Activated T-cell treated with anti-CD3 and anti-CD28 coated beads, Interleukin-2, amount 50 U/mL, for 72 hours (primary cell): ENCODE results near the gene NUP42. TPM values are rescaled to one million over a fixed set of nuclear protein-coding genes. Genes with fewer than 3 reads are reported as not detected.
A peak's percentile ranks its signal among the peaks of the same experiment; 100 is the strongest.
"Not testable (repeated sequence)": the region's sequence is repeated elsewhere in the genome, so short reads cannot be mapped to it uniquely, and the experiment has no call there.

Experiments
- ATAC-seq, 2 donors: fragments of 150-1000 bp; cut with Tn5 transposase; replicated peaks in 1 of 2; 2 replicates each; pipeline ENCODE4 v1.10.0; 2021; ENCODE audit warnings: moderate library complexity in 2 of 2, mild to moderate bottlenecking in 1 of 2
- DNase-seq, 2 donors: peaks; one replicate each; pipeline ENCODE4 v3.0.0; 2021 to 2022; ENCODE audit warnings: mixed read lengths in 1 of 2
- H3K27ac Mint-ChIP-seq: one replicate; pipeline ENCODE4 v1.8.0; 2022; ENCODE audit warnings: mild to moderate bottlenecking, moderate library complexity, mixed read lengths
- H3K27me3 Mint-ChIP-seq: one replicate; pipeline ENCODE4 v1.8.0; 2022; ENCODE audit warnings: low read depth, mixed read lengths
- H3K36me3 Mint-ChIP-seq, 2 donors: one replicate each; pipeline ENCODE4 v1.8.0; 2022; ENCODE audit warnings: mixed read lengths in 2 of 2, mild to moderate bottlenecking in 1 of 2; ENCODE audit not compliant: insufficient read depth in 2 of 2
- H3K4me1 Mint-ChIP-seq: one replicate; pipeline ENCODE4 v1.8.0; 2022; ENCODE audit warnings: low read depth, mixed read lengths
- H3K4me3 Mint-ChIP-seq, 2 donors: one replicate each; pipeline ENCODE4 v1.8.0; 2022; ENCODE audit warnings: mild to moderate bottlenecking in 2 of 2, mixed read lengths in 2 of 2, moderate library complexity in 2 of 2
- H3K9me3 Mint-ChIP-seq, 2 donors: one replicate each; pipeline ENCODE4 v1.8.0; 2022; ENCODE audit warnings: mixed read lengths in 2 of 2
- total RNA-seq, 2 donors: library from RNA; stranded (reverse); gene quantifications; one replicate each; pipeline ENCODE4 v1.2.3, GENCODE V29; 2022

The NUP42 gene
- total RNA-seq, 2 donors from 2014 or later, result 38.4 to 41.5 TPM

DNA sequence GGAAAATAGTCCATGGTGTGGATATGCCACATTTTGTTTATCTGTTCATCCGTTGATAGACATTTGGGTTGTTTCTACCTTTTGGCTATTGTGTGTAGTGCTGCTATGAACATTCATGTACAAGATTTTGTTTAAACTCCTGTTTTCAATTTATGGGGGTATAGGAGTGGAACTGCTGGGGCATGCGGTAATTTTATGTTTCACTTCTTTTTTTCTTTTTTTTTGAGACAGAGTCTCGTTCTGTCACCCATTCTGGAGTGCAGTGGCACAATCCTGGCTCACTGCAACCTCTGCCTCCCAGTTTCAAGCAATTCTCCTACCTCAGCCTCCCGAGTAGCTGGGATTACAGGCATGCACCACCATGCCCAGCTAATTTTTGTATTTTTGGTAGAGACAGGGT is 42.5 kb downstream of the NUP42 start:
- ATAC-seq, DNase-seq, H3K36me3 Mint-ChIP-seq, H3K4me1 Mint-ChIP-seq, H3K9me3 Mint-ChIP-seq, H3K4me3 Mint-ChIP-seq, H3K27ac Mint-ChIP-seq: not testable (repeated sequence)
- peaks cover 20% of the 10 kb centered on the region for H3K27me3 Mint-ChIP-seq

DNA sequence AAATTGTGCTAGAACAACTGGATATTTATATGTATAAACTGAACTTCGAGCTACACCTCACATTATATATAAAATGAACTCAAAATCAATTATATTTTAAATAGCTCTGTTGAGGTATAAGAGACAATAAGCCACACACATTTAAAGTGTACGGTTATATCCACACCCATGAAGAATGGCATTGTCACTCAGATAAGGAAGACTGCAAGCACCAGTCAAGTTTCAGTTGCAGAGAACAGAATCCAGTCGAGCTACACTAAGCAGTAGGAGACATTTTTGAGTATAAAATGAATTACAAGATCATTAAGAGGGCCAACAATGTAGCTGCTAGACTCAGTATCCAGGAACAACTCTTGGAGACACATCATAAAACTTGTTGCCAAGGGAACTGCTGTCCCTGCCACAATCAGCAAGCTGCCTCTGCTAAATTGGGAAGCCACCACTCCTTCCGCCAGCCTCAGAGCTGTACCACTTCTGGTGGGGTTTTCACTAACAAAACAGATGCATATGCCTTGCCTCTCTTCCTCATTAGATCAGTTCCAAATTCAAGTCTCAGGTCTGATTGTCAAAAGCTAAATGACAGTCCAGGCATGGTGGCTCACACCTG is 45.1 kb downstream of the NUP42 start:
- no peak overlapping the region for H3K4me3 Mint-ChIP-seq
- H3K9me3 Mint-ChIP-seq, result peaks cover 0 to 4% of the 10 kb centered on the region in 2 donors
- H3K36me3 Mint-ChIP-seq, result no peaks in the 10 kb centered on the region
- H3K27me3 Mint-ChIP-seq, result peaks cover 7% of the 10 kb centered on the region
- H3K4me1 Mint-ChIP-seq, result no peaks in the 10 kb centered on the region
- DNase-seq (no peak), ATAC-seq (no peak)
- H3K27ac Mint-ChIP-seq, result no peak overlapping the region

DNA sequence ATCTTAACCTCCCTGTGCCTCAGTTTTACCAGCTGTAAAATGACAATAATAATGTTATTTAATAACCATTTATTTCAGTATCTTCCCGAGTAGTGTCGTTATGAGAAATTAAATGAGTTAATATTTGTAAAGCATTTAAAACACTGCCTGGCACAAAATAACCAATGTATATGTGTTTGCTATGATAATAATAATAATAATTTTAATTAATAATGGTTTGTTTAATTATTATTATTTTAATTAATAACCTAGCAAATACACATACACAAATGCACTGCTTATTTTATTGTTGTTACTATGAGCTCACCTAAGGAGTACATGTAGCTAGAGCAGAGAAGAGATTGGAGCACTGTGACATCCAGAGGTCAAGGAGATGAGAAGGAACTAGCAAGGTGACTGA is 46.6 kb downstream of the NUP42 start:
- ATAC-seq (no peak), DNase-seq (no peak)
- no peak overlapping the region for H3K4me3 Mint-ChIP-seq
- H3K4me1 Mint-ChIP-seq, result no peaks in the 10 kb centered on the region
- peaks cover 0 to 4% of the 10 kb centered on the region in 2 donors for H3K9me3 Mint-ChIP-seq
- H3K27ac Mint-ChIP-seq, result no peak overlapping the region
- H3K36me3 Mint-ChIP-seq, result no peaks in the 10 kb centered on the region
- H3K27me3 Mint-ChIP-seq, result no peaks in the 10 kb centered on the region

DNA sequence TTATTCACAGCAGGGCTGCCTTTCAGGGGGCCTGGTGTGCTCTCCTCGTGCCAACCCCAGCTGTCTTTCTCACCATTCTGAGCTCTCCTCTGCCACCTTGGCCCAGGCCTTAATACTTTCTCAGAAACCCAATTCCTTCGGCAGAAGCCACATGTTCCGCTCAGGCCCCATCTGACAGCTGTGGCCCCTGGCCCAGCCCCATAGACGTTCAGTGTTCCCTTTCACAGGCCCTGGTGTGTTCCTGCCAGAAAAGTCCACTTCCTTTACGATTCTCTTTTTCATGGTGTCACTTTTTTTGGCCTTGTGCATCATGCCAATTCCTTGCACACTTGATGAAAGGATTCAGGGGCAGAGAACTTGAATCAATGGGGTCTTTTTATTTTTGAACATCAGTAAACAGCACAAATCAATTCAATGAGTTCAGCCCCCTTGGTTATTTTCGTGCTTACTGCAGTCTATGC is 48.8 kb downstream of the NUP42 start:
- Mint-ChIP-seq H3K4me3 (no peak overlapping the region), H3K4me1 (no peaks in the 10 kb centered on the region), H3K36me3 (no peaks in the 10 kb centered on the region), H3K9me3 (peaks cover 0 to 4% of the 10 kb centered on the region in 2 donors), H3K27me3 (no peaks in the 10 kb centered on the region), H3K27ac (no peak overlapping the region)
- ATAC-seq, result no peak
- DNase-seq, result no peak

DNA sequence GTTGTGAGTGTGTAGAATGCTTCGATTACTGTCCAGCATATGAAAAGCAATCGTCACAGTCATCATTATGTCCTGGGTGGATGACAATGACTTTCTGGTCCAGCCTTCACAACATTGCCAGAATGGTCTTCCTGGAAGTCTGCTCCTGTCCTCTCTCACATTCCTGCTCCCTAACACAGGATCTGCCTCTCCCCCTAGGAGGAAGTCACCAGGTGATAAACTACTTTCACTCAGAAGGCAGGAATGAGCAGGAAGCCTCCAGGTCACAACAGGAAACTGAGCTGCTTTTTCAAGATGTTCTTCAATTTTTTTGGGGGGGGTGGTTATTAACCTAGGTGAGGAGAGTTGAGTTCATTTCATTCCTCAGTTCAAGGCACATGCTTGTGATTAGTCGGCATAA is 51.1 kb downstream of the NUP42 start:
- H3K4me3 Mint-ChIP-seq, result no peak overlapping the region
- peaks cover 0 to 4% of the 10 kb centered on the region in 2 donors for H3K9me3 Mint-ChIP-seq
- H3K27me3 Mint-ChIP-seq, result no peaks in the 10 kb centered on the region
- DNase-seq (no peak), ATAC-seq (no peak)
- H3K4me1 Mint-ChIP-seq, result no peaks in the 10 kb centered on the region
- H3K27ac Mint-ChIP-seq, result no peak overlapping the region
- H3K36me3 Mint-ChIP-seq, result no peaks in the 10 kb centered on the region

DNA sequence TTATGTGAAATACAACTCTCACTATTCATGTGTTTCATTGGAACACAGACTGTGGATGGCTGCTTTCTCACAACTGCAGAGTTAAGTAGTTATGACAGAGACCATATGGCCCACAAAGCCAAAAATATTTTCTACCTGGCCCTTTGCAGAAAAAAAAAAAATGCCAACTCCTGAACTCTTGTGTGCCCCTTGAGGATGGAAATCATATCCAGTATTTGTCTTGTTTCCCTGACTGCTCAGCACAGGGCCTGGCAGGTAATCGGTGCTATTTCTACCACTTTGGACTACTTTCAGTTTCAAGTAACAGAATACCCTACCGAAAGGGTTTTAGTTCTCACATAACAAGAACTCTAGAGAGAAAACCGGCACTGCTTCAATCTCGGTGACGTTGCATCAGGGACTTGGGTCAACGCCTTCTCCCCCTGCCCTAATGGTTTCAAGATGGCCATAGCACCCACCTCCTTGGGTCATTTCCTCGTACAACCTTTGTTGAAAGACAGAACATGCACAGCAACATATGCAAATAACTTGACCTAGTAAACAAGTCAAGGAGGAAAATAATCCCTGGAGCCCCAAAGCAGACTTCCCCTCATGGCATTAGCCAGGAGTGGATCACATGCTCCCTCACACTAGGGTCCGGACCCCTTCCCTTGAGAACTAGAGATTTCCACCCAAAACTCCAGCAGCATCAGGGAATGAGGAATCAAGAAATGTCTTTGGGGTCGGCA is 52.9 kb downstream of the NUP42 start:
- Mint-ChIP-seq H3K27me3 (no peaks in the 10 kb centered on the region), H3K4me1 (no peaks in the 10 kb centered on the region), H3K27ac (no peak overlapping the region), H3K4me3 (no peak overlapping the region), H3K36me3 (no peaks in the 10 kb centered on the region), H3K9me3 (no peaks in the 10 kb centered on the region)
- DNase-seq (no peak), ATAC-seq (no peak)

DNA sequence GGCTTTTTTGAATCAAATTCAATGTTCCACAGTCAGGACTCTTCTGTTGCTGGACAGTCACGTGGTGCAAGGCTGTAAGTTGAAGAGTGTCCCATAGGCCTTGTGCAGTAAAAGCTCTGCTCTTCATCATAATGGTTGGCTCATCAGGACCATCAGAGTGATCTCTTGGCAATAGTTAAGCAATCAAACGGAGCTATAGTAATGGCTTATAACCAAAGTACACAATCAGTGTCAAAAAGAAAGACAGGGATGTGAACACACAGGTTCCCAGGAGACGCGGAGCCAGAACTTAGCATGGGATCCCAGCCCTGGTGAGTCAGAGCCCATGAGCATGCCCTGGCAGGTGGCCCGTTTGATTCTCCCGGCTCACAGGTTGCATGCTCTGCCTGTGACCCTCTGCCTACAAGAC is 54.0 kb downstream of the NUP42 start:
- H3K36me3 Mint-ChIP-seq, result no peaks in the 10 kb centered on the region
- no peak for DNase-seq
- no peaks in the 10 kb centered on the region for H3K9me3 Mint-ChIP-seq
- ATAC-seq, result no peak
- no peaks in the 10 kb centered on the region for H3K4me1 Mint-ChIP-seq
- H3K27ac Mint-ChIP-seq, result no peak overlapping the region
- H3K27me3 Mint-ChIP-seq, result no peaks in the 10 kb centered on the region
- H3K4me3 Mint-ChIP-seq, result no peak overlapping the region

DNA sequence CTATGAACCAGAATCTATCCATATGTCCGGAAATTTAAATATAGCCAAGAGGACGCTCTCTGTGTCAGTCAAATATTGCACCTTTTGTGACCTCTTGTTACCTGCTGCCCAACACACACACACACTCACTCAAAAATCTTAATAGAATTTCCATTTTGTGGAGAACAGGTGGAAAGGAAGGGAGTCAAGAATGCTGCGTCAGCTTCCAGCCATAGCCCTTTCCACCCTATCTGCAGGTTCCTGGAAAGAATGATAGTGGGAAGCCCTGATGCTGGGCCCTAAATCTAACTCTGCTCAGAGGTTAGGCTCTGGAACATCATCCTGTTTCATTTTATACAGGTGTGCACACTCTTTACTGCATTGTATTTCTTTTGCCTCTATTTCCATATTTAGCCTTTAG is 55.2 kb downstream of the NUP42 start:
- Mint-ChIP-seq H3K4me1 (peaks cover 1% of the 10 kb centered on the region), H3K36me3 (no peaks in the 10 kb centered on the region), H3K27me3 (no peaks in the 10 kb centered on the region), H3K27ac (no peak overlapping the region), H3K9me3 (no peaks in the 10 kb centered on the region), H3K4me3 (no peak overlapping the region)
- ATAC-seq (no peak), DNase-seq (no peak)

DNA sequence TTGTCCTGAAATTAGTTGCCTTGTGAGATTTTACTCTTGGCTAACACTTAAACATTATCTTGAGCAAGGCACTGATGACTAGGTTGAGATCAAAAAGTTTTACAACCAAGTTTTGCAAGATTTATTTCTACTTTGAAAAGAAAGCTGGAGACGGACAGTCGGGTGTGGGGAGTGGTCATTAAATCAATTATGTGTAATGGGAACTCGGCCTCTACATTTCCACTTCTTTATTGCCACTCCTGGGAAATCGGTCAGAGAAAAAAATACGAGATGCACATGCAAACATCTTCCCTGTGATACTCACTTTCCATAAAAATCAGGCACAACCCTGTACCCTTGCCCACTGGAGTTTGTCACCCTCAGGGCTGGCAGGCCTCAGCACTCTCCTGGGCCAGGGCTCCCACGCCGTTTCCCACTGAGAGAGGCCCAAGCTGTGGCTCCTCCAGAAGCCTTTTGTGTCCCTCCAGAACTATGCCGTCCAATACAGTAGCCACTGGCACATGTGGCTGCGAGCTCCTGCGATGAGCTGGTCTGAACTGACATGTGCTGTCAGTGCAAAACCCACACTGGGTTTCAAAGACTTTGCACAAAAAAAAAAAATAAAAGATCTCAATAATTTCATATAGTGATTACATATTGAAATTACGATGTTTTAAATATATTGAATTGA is 57.3 kb downstream of the NUP42 start:
- Mint-ChIP-seq H3K27ac (no peak overlapping the region), H3K4me3 (no peak overlapping the region), H3K4me1 (peaks cover 8% of the 10 kb centered on the region), H3K9me3 (no peaks in the 10 kb centered on the region), H3K36me3 (no peaks in the 10 kb centered on the region), H3K27me3 (peaks cover 7% of the 10 kb centered on the region)
- ATAC-seq (no peak), DNase-seq (no peak)

DNA sequence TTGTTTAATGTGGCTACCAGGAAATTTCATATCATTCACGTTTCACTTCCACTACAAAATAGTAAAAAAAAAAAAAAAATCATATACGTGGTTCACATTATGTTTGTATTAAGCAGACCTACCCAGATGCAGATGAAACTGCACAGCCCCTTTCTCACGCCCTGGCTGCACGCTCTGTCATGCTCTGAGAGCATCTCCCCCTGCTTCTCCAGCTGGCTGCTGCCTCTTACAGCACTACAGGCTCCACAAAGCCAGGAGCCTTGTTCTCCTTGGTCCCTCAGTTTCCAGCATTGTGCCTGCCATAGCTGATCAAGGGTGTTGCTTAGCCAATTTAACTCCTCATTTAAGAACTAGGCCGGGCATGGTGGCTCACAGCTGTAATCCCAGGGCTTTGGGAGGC is 57.9 kb downstream of the NUP42 start:
- no peak for DNase-seq
- no peaks in the 10 kb centered on the region for H3K36me3 Mint-ChIP-seq
- H3K9me3 Mint-ChIP-seq, result no peaks in the 10 kb centered on the region
- peaks cover 8% of the 10 kb centered on the region for H3K4me1 Mint-ChIP-seq
- H3K4me3 Mint-ChIP-seq, result no peak overlapping the region
- no peak overlapping the region for H3K27ac Mint-ChIP-seq
- no peak for ATAC-seq
- peaks cover 7% of the 10 kb centered on the region for H3K27me3 Mint-ChIP-seq

DNA sequence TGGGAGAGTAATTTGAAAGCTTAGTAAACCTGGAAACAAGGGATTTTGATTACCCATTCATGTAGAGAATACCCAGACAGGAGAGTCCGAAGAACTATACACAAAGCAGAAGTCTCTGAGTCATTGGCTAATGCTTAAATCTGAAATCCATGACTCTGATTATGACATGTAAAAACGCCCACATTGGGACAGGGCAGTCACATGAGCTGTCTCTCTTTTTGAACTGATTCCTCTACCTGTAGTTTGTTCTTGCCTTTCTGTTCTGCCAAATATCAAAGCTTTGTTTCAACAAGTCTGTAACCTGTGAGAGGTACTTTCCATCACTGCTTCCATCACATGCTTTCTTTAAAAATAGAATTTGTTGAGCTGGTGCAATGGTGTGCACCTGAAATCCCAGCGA is 60.5 kb downstream of the NUP42 start:
- no peak overlapping the region for H3K4me3 Mint-ChIP-seq
- no peak overlapping the region for H3K27ac Mint-ChIP-seq
- H3K36me3 Mint-ChIP-seq, result no peaks in the 10 kb centered on the region
- DNase-seq, result no peak
- no peaks in the 10 kb centered on the region for H3K9me3 Mint-ChIP-seq
- peaks cover 8% of the 10 kb centered on the region for H3K4me1 Mint-ChIP-seq
- H3K27me3 Mint-ChIP-seq, result peaks cover 28% of the 10 kb centered on the region
- peak; percentile 55 to 74 for ATAC-seq

DNA sequence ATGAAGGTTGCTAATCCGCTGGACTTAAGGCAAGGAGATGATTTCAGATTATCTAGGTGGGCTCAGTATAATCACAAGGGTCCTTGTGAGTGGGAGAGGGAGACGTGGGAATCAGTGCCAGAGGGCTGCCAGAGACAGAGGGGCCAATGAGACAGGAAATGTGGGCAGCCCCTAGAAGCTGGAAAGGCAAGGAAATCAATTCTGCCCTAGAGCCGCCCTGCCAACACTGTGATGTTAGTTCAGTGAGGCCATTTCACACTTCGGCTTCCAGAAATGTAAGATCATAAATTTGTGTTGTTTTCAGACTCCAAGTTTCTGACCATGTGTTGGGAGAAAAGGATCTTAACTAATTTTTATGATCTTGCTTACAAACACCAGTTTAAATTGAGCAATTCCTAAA is 61.1 kb downstream of the NUP42 start:
- H3K27ac Mint-ChIP-seq, result no peak overlapping the region
- H3K4me1 Mint-ChIP-seq, result peaks cover 11% of the 10 kb centered on the region
- H3K9me3 Mint-ChIP-seq, result no peaks in the 10 kb centered on the region
- H3K36me3 Mint-ChIP-seq, result no peaks in the 10 kb centered on the region
- H3K27me3 Mint-ChIP-seq, result peaks cover 31% of the 10 kb centered on the region
- H3K4me3 Mint-ChIP-seq, result no peak overlapping the region
- no peak for DNase-seq
- no peak for ATAC-seq

DNA sequence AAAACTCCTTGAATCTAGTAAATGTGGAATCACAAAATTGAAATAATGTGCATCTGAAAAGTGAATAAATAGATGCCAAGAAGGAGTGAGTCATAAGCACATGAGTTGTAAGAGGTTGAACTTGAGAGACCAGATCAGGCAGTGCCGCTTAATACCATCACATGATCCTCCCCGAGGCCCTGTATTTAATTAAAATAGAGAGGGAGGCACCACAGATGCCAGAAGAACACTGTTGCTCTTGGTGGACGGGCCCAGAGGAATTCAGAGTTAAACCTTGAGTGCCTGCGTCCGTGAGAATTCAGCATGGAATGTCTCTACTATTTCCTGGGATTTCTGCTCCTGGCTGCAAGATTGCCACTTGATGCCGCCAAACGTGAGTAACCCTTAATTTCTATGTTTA is 64.7 kb downstream of the NUP42 start, which contains the start of gene GPNMB:
Gene GPNMB, plus strand, starts transcription at position 221 of the 400 bp plus-strand sequence. Its CDS starts 83 bp downstream, at position 304.
- no peak for ATAC-seq
- Mint-ChIP-seq H3K36me3 (peaks cover under 1 to 1% of the 10 kb centered on the region in 2 donors), H3K27ac (no peak within 1 kb of the TSS)

More for the DNA sequence above, 64.7 kb downstream of the NUP42 start, which contains the start of gene GPNMB:
- Mint-ChIP-seq H3K27me3 (peaks cover 60% of the 10 kb centered on the region), H3K4me1 (peaks cover 14% of the 10 kb centered on the region), H3K9me3 (no peaks in the 10 kb centered on the region), H3K4me3 (peak within 1 kb of the TSS in 1 of 2 donors; percentile 51)
- DNase-seq, result no peak
